ENCODE measurements around the gene AK5.

Gene AK5

DNA sequence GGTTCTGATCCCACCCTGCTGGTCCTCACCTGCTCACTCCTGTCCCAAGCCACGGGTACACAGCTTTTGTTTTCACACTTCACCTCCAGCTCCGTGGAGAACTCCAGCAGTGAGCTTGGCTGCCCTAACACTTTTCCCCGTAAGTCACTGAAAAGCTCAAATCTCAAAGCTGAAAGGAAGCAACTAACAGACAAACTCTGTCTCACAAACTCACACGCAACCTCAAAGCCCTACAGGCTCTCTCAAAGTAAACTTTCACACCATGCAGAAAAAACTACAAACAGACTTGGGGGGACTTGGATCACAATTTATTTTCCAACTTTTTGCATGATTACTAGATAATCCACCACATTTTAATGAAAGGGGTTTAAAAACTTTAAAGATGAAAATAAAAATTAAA lies 88.3 kb downstream of the AK5 start:
- DNase-seq (ENCODE audit: low spot score), result no peak
- TF ChIP-seq, protein P1, sequence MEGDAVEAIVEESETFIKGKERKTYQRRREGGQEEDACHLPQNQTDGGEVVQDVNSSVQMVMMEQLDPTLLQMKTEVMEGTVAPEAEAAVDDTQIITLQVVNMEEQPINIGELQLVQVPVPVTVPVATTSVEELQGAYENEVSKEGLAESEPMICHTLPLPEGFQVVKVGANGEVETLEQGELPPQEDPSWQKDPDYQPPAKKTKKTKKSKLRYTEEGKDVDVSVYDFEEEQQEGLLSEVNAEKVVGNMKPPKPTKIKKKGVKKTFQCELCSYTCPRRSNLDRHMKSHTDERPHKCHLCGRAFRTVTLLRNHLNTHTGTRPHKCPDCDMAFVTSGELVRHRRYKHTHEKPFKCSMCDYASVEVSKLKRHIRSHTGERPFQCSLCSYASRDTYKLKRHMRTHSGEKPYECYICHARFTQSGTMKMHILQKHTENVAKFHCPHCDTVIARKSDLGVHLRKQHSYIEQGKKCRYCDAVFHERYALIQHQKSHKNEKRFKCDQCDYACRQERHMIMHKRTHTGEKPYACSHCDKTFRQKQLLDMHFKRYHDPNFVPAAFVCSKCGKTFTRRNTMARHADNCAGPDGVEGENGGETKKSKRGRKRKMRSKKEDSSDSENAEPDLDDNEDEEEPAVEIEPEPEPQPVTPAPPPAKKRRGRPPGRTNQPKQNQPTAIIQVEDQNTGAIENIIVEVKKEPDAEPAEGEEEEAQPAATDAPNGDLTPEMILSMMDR (IDR thresholded peaks at IDR 0.05; ENCODE audit: extremely low read depth, insufficient read depth, missing control alignments), result no peak
- in situ Hi-C loops (cut with MboI; ENCODE audit: low pct_unique_long_range_greater_than_20kb, low sequenced_read_pairs, unreplicated experiment), result no loop called here

DNA sequence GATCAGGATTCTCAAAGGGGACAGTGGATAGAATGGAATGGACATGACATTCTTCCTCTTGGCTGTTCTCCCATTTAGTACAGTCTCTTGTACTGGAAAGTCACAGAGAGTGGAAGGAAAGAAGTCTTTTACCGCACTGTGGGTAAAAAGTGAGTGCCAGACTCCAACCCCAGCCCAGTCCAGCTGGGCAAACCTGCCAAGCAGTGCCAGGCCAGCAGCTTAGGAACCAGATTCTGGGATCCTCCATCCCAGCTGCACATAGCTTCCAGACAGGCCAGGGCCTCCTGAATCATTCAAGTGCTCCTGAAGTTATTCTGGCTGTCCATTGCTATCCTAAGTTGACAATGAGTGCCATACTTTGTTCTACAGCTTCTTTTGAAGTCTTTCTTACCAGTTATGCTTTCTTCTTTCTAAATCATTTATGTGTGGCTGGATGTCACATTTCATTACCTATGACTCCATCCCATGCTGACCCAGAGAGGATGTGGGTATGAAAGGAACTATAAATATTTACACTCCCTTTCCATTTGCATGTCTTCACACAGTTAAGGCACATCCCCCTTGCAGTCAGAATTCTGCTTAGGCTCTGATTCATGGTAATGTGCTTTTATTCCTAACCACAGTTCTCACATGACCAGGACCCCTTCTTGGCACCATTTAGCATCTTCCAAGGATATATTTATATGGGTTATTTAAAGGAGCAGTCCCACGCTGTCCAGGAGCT lies 88.9 kb downstream of the AK5 start:
- TF ChIP-seq, protein P1 (IDR thresholded peaks at IDR 0.05; ENCODE audit: extremely low read depth, insufficient read depth, missing control alignments), result no peak
- in situ Hi-C loops (cut with MboI; ENCODE audit: low pct_unique_long_range_greater_than_20kb, low sequenced_read_pairs, unreplicated experiment), result no loop called here
- no peak for DNase-seq (ENCODE audit: low spot score)

DNA sequence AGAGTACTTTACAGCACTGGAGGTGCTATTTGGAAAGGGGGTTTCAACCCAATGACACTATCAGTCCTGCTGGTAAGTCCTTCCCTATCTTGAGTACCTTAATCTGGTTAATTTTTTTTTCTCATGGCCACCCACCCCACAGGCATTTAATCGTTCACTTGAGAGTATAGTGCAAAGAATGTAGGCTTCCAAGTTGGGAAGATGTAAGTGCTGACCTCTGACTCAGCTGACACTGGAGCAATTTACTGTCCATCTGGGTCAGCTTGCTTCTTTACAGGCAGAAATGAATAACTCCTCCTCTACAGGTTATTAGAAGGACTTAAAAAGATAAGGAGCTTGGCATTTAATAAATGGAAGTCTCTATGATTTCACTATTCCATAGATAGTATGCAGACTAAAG lies 89.6 kb downstream of the AK5 start:
- TF ChIP-seq, protein P1 (IDR thresholded peaks at IDR 0.05; ENCODE audit: extremely low read depth, insufficient read depth, missing control alignments), result no peak
- in situ Hi-C loops (cut with MboI; ENCODE audit: low pct_unique_long_range_greater_than_20kb, low sequenced_read_pairs, unreplicated experiment), result no loop called here
- no peak for DNase-seq (ENCODE audit: low spot score)

DNA sequence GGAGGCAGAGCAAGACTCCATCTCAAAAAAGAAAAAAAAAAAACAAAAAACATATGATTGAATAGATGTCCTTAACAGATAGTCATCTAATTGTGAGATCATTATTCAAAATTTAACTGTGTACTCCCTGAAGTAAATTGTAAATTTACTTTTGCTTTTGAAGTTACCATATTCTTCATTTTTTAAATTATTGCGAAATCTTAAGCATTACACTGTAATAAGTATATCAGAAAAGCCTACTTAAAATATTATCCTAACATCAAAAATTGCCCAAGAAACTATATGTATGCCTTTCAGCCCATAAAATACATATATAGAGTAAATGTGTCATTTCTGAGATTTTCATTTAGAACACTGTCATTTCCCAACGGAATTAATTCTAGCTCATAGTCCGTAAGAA lies 91.9 kb downstream of the AK5 start:
- no peak for DNase-seq (ENCODE audit: low spot score)
- in situ Hi-C loops (cut with MboI; ENCODE audit: low pct_unique_long_range_greater_than_20kb, low sequenced_read_pairs, unreplicated experiment), result no loop called here
- TF ChIP-seq, protein P1 (IDR thresholded peaks at IDR 0.05; ENCODE audit: extremely low read depth, insufficient read depth, missing control alignments), result no peak

DNA sequence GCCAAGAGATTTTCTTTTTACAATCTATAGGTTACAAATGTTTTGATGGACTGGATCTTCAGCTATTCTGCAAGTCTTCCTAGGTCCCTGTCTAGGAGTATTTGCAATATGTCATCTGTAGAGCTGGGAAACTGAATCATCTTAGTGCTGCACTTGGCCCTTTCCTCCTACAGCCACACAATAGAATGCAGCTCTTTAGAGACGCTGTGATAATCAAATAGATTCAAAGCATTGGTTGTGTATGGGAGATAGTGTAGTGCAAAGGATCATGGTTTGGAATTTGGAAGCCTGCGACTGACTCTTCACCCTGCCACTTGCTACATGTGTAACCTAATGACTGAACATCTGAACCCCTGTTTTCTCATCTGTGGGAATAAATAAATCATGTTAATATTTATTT lies 93.7 kb downstream of the AK5 start:
- DNase-seq (ENCODE audit: low spot score), result no peak
- in situ Hi-C loops (cut with MboI; ENCODE audit: low pct_unique_long_range_greater_than_20kb, low sequenced_read_pairs, unreplicated experiment), result no loop called here
- TF ChIP-seq, protein P1 (IDR thresholded peaks at IDR 0.05; ENCODE audit: extremely low read depth, insufficient read depth, missing control alignments), result no peak

DNA sequence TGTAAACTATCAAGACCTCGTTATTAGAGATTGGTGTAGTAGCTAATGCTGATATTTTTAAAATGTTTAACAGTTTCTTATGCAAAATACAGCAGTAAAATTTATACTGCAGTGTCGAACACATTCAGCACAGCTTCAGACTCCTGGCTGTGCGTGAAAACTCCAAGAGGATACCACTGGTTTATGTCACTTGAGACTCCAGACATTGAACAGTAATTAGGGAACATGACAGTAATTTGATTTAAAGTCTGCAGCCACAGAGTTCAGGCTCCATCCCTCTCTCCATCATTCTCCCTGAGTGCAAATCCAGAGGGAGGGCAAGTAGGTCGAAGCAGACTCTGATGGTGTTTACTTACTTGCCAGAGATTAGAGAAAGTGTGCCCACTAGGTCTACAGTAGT lies 94.2 kb downstream of the AK5 start:
- in situ Hi-C loops (cut with MboI; ENCODE audit: low pct_unique_long_range_greater_than_20kb, low sequenced_read_pairs, unreplicated experiment), result no loop called here
- TF ChIP-seq, protein P1 (IDR thresholded peaks at IDR 0.05; ENCODE audit: extremely low read depth, insufficient read depth, missing control alignments), result no peak
- DNase-seq (ENCODE audit: low spot score), result no peak
